NCI-H1105 (cell line): Measurements from ENCODE around the gene RIMS4.

Experiments
- DNase-seq: peaks from one replicate; lab custom pipeline; 2025; lab: John Stamatoyannopoulos, UW

RIMS4 gene

GRCh38 chr20:44762466-44763140, 47.7 kb downstream of the RIMS4 start:
- DNase-seq: peak; percentile 56

GRCh38 chr20:44761423-44761822, 48.9 kb downstream of the RIMS4 start:
- DNase-seq: no peak

GRCh38 chr20:44759595-44759994, 50.8 kb downstream of the RIMS4 start:
- no peak for DNase-seq

DNA sequence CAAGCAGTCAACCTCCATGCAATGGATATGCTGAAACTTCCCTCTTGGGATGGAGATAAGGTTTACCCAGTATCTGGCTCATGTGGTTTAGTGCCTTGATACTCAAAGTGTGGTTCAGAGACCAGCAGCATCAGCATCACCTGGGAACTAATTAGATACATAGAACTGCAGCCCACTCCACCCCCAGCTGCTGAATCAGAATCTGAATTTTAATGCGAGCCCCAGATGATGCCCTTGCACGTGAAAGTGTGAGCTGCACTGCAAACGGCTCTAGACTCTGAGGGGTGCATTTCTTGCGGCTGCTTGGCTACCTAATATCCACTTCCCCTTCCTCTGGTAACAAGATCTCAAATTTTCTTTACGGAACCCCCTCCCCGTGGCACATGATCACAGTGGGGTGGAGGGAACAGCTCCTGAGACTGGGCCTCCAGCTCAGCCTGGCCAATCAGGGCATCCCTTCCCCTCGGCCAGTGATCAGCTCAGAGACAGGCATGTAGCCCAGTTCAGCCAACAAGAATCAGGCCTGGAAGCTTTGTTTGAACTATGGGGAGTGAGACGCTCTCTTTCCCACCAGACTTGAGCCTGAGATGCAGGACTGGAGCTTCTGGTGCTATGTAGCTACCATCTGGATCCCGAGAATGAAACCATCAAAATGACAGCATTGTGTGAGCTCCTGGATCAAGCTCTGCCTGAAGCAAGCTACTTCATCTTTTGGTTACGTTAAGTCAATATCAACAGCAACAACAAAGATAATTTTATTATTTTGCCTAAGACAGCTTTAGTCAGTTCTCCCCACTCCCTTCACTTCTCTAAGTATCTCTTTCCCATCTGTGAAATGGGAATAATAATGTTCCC, 51.9 kb downstream of the RIMS4 start:
- DNase-seq: no peak

- DNase-seq: no peak
Measured at GRCh38 chr20:44756956-44757355, 53.4 kb downstream of the RIMS4 start.

GRCh38 chr20:44756011-44756688, 54.2 kb downstream of the RIMS4 start:
- DNase-seq: no peak

GRCh38 chr20:44754554-44754953, 55.8 kb downstream of the RIMS4 start:
- no peak for DNase-seq

GRCh38 chr20:44752099-44752931, 58.0 kb downstream of the RIMS4 start:
- DNase-seq: no peak

DNA sequence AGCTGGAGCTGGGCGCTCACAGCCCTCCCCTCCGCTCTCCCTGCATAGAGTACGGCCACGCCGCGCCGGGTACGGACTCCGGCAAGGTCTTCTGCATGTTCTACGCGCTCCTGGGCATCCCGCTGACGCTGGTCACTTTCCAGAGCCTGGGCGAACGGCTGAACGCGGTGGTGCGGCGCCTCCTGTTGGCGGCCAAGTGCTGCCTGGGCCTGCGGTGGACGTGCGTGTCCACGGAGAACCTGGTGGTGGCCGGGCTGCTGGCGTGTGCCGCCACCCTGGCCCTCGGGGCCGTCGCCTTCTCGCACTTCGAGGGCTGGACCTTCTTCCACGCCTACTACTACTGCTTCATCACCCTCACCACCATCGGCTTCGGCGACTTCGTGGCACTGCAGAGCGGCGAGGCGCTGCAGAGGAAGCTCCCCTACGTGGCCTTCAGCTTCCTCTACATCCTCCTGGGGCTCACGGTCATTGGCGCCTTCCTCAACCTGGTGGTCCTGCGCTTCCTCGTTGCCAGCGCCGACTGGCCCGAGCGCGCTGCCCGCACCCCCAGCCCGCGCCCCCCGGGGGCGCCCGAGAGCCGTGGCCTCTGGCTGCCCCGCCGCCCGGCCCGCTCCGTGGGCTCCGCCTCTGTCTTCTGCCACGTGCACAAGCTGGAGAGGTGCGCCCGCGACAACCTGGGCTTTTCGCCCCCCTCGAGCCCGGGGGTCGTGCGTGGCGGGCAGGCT, 60.1 kb downstream of the RIMS4 start:
- DNase-seq: no peak

DNA sequence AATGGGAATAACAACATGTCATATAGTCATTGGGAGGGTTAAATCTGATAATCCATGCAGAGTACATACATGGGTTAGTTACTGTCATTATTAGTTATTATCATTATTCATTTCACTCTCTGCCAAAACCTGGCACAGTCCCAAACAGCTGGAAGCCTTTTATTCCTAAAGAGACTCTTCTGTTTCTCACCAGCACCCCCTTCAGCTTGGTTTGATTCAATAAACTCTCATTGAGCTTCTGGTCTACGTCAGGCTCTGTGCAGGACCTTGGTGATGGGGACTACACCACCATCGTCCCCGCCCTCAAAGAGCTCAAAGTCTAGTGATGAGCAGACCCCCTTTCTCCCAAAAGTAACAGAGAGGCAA, 62.4 kb downstream of the RIMS4 start:
- peak; percentile 69 for DNase-seq

DNA sequence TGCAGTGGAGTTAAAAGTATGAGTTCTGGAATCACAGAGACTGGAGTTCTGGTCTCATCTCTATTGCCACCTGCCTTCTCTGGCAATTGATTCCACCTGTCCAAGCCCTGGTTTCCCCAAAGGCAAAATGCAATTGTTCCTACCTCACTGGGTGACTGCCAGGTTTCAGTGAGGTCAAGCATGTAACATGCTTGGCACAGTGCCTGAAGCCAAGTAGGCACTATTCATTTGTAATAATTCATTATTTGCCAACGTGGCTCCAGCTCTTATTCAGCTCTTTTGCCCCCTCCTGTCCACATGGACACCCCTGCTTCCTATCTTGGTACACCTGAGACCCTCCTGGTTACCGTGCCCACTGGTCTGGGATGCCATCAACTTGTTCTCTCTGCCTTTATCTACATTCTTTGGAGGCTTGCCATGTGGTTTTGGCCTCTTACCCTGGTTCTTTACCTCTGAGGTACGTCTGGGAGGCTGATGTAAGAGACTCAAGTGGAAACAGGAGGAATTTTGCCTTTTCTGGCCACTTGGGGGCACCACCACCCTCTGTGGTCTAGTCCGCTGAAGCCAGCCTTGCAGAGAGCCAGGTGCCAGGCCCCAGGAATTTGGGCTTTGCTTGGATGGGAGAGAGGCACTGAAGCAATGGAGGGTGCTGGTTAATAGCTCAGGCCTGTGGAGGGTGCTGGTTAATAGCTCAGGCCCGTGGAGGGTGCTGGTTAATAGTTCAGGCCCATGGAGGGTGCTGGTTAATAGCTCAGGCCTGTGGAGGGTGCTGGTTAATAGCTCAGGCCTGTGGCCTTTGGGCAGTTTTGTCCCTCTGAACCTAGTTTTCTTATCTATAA, 63.0 kb downstream of the RIMS4 start:
- DNase-seq: peak; percentile 97

GRCh38 chr20:44746367-44747165, 63.8 kb downstream of the RIMS4 start:
- peak; percentile 95 for DNase-seq

DNA sequence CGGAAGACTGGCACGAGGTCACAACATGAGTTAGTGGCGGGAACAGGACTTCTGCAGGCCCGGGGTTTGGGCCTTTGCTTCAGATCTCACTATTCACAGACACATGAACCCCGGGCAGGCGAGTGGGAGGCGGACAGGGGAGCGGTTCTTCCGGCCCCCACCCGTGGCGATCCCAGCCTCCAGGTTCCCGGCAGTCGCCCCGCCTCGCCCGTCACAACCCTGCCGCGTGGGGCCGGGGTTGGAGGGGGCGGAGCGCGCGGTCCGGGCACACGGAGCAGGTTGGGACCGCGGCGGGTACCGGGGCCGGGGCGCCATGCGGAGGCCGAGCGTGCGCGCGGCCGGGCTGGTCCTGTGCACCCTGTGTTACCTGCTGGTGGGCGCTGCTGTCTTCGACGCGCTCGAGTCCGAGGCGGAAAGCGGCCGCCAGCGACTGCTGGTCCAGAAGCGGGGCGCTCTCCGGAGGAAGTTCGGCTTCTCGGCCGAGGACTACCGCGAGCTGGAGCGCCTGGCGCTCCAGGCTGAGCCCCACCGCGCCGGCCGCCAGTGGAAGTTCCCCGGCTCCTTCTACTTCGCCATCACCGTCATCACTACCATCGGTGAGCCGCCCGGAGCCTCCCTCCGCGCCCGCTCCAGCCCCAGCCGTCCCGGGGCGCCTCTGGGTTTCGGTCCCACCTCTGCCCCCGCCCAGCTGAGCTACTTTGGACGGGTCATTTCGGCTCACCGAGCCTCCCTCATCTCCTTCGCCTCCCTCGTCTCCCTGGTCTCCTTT, 64.6 kb downstream of the RIMS4 start, which contains the start of gene KCNK15:
Gene KCNK15, plus strand, starts transcription at position 268 of the 769 bp plus-strand sequence. Its CDS starts 46 bp downstream, at position 314.
- DNase-seq: no peak

DNA sequence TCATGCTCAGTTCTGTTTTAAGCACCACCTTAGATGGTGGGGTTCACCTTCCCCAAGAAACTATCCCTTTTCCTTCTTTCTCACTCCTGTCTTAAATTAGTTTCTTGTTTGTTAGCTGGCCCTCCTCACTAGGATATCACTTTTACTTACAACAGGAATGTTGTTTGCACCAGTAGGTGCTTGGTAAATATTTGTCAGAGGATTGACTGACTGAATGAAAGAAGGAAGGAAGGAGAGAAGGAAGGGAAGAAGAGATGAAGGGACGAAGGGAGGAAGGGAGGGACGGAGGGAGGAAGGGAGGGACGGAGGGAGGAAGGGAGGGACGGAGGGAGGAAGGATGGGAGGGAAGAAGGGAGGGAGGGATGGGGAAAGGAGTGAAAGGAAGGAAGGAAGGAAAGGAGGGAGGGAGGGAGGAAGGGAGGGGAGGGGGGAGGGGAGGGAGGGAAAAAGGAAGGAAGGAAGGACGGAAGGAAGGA, 65.2 kb downstream of the RIMS4 start:
- no peak for DNase-seq

DNA sequence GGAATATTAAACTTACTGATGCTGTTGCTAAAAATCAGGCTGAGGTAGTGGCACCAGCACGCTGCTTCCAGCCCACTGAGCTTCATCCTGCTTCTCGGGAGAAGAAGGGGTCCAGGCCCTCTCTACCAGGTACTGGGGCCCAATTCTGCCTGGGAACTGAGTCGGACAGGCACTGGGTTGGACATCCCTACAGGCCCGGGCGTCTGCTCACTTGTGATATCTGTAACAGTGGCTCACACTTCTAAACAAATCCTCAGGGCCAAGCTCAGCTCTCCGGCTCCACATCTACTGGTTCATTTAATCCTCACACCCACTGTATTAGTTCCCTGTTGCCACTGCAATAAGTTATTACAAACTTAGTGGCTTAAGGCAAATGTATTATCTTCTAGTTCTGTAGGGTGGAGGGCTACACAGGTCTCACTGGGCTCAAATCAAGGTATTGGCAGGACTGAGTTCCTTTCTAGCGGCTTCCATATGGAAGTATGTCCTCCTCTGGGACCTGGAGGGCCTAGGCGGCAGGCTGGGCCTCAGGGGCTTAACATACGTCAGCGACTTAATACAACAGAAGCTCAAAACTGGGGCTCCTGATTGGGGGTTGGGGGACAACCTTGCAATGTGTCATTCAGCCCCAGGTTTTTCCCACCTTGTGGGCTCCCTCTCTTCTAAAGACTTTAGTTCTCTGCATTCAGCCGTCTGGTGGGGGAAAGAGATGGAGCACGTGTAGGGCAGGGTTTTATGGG, 66.3 kb downstream of the RIMS4 start:
- no peak for DNase-seq

GRCh38 chr20:44743080-44743701, 67.2 kb downstream of the RIMS4 start:
- no peak for DNase-seq
